NCI-H82 (cell line): ENCODE results near the gene EFNA5.

Experiments used
- DNase-seq: peaks from one replicate; lab custom pipeline; 2025; lab: John Stamatoyannopoulos, UW

Gene EFNA5

DNA sequence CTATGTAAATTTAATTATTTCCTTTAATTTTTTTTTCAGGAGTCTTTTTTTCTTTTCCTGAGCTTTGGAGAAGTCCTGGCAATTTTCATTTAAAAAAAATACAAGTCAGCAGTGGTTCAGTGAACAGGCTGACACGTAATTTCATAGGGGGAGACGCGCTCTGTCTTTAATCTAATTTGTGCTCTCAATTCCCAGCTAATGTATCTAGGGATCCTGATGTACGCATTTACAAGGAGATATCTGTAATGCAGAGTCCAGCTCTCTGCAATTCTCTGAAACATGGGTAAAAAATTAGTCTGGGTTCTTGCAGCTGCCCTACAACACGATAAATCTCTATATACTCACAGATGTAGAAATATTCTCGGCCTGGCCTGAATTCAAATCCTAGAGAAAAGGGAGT lies 243.9 kb downstream of the EFNA5 start:
- DNase-seq = no peak

DNA sequence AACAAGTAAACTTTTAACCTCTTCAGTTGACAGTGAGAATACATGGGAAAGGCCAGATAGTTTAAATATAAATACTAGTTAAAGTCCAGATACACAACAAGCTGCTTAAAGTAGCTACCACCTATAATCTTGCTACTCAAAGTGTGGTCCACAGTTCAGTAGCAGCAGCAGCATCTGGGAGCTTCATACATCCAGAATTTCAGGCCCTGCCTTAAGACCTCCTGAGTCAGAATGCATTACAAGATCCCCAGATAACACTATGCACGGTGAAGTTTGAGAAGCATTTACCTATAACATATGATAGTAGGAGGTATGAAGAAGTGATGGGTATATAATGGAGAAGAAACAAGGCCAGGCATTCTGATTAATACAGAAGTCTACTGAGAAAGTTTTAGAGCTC lies 244.5 kb downstream of the EFNA5 start:
- no peak for DNase-seq

DNA sequence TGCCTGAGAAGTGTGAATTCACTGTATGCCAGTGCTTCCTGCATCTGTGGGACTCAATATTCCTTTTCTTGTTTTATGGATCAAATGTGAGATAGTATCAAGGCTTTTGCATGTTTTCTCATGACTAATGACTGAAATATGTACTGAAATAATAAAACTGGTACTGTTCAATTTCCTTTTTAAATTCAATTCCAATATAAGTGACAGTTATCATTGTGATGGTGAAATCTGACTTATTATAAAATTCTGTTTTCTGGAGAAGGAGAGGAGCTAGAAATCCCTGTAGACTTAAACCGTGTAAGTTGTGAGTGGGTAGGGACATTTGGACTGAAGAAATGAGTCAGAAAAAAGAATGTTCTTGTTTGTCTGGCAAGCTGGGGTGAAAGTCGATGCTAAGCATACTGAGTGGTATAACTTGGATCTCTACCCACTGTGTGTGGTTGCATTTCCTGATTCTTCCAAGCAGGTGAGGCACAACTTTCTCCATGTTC lies 245.2 kb downstream of the EFNA5 start:
- no peak for DNase-seq

DNA sequence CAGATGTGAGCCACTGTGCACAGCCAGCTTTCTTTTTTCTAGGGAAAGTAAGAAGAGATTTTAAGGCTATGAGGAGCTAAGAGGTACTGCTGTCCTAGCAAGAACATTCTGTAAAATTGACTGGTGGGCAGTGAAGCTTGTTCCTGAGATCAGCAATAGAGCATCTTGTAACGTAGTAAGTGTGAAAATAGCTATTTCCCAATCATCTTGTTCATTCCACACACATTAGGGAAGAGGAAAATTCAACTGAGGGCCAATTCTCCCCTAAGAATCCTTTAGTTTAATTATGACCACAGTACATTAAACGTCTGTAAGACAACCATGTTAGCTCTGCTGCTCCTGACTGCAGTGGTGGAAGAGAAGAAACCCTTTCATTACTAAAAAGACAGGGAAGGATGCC lies 246.2 kb downstream of the EFNA5 start:
- DNase-seq = no peak

DNA sequence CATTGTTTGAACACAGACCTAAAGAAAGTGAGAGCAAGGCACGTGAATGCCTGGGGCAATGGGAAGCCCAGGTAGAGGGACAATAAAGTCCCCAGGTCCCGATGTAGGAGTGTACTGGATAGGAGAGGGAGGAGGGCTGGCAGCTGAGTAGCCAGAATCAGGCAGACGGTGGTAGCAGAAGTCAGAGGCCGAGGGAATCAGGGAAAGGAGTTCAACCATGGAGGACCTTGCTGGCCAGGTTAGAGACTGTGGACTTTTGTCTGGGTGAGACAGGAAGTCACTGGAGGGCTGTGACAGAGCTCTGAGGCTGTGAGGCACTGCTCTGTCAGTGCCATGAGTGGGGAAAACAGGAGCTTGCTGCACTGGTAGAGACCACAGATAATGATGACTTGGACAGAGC lies 248.2 kb downstream of the EFNA5 start:
- no peak for DNase-seq

DNA sequence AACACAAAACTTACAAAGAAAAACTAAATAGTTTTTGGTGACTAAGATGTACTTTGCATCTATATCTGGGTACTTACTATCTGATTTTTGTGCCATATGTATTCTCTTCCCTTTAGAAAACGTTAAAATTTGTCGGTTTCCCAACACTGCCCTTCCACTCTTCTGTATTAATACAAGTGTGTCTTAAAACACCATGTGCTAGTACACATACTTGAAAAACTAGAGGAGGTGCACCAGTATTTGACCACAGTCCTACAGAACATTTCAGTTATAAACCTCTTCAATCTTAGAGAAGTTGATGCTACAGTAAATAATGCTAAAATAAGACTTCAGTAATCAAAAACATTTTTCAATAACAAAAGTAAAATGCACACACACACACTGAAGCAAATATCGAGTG lies 251.2 kb downstream of the EFNA5 start:
- DNase-seq = no peak

DNA sequence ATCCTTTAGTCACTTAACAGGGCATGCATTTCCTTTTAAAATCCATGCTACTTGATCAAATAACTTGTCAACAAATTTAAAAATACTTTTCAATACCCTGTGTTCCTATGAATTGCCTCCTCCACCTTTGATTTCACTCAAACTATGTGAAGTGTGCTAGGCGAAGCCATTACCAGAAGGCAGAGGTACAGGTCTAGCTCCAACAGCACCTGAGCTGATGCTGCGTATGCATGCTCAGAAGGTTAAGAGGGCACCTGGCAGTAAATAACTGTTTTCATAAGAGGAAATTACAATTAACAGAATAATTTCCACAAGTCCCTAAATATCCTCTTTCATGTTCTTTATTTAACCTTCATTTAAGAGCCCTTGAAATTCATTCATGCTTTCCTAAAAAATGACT lies 251.8 kb downstream of the EFNA5 start:
- DNase-seq = no peak

DNA sequence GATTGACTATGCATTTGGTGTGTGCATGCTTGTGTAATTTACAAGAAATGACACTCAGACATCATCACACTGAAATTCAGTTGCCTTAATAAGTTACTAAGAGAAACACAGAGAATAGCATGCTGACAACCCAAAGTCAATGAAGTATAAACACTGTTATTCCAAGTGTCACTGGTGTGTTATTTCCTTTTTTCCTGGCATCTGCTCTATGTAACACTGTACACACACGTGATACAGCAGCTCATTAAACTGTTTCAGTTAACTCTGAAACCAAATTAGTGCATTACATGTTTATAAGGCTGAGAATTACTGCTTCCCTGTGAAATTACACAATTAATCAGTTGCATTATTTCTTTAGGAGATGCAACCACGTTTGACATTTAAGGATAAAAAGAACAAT lies 252.7 kb downstream of the EFNA5 start:
- DNase-seq = no peak

DNA sequence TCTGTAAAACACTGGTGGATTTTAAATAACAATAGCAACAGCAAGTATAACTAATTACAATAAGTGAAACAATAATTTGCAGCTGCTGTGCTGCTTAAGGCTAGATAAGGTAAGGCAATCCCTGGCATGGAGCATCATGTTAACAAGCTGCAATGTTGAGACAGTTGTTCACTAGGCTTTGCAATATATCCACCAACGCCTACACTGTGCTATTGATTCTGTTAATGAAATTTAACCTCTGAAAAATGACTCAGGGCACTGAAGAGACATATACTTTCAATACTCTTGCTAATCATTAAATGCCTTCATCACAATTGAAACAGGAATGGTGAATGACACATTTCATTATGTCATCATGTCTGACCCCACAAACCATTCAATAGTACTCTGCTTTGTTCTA lies 255.0 kb downstream of the EFNA5 start:
- DNase-seq = no peak

DNA sequence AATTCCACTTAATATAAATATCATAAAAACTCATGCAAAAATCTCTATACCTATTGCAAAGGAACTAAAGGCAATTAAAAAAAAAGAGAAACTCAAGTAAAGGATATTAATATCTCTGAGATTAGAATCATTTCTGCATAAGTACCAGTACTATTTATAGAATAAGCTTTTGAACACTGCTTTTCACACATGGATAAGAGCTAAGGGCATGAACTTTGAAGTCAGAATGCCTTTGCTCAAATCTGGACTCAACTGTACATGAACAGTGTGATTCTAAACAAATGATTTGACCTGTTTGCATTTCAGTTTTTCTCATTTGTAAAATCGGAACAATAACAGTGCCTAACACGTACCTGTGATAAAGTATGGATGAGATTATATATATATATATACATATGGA lies 255.9 kb downstream of the EFNA5 start:
- no peak for DNase-seq

DNA sequence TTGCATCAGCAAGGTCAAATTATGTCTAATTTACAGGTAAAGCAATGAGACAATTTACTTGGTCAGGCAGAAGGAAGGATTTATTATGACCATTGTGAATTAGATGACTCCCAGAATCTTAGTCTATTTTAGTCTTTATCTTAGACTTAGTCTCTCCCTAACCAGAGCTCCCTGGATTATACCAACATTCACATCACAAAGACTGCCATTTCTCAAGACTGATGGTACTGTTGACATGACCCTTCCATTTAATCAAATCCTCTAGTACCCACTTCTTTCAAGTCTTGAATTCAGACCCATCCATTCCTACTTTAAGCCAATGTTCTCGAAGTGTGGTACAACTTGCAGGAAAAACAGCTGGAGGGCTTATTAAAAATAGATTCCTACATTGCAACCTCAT lies 257.0 kb downstream of the EFNA5 start:
- DNase-seq = no peak

DNA sequence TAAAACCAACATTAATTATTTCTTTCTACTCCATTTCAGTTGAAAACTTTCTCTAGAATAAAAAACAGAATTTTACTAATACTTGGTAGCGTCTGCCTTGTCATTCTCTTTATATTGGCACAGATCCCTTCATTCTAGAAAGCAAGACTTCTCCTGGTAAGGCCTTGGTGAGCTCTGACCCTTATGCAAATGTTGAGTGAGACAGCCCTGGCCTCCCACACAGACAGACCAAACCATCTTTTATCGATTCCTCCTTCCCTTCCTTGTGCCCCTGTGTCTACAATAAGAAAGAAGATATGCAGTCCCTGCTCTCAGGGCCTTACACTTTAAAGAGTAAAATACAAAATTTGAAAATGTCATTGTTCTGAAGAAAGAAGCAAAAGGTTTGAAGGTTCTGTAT lies 262.2 kb downstream of the EFNA5 start:
- DNase-seq = no peak

DNA sequence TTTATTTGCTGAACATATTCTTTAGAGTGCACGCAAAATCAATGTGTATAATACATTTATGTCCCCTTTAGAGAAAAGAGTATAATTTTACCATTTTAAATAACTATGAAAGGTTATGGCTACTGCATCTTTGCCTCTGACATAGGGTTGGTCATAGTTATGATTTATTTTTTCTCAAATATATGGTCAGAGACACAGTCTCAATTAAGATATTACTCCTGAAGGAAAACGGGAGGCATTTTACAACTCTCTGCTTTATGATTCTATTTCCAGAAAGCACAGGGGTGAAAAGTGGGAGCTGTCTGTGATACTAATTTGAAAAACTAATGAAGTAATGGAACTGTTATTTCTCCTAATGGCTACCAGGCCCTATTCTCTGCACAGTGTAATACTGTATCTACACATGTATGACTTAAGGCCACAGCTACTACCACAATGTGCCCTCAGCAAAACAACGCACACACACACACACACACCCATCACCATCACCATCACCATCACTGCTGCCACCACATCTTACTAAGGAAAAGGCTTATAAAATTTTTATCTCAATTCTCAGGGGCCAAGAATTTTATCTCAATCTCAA lies 262.9 kb downstream of the EFNA5 start:
- no peak for DNase-seq

DNA sequence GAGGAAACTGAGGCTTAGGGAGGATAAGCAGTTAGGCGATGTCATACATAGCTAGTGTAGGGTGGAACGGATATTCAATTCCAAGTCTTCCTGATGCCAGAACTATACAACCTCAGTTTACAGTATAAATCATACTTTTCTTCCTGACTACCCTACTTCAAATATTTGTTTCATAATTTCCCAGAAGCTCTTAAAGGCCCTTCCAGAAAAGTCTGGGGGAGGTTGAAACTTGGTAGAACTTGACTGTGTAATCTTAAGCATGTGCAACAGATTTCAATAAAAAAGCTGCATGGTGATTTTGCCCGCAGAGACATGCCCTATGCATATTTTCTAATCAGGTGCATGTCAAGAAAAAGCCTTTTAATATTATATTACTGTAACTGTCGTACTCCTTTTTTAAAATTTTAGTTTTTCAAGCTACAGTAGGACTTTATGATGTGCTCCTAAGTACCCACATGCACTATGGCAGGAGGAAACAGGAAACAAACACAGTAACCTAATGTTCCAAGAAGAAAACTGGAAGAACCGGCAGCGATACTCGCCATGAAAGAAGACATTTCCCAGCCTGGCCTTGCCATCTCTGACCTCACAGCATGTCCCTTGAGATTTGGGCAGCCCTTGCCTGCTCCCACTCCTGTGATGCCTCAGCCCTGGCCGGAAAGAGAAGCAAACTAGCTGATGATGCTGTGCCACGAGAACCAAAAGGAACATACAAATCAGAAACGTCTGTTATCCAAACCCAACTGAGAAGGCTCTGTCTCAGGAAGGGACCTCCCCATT lies 266.0 kb downstream of the EFNA5 start:
- DNase-seq = no peak

DNA sequence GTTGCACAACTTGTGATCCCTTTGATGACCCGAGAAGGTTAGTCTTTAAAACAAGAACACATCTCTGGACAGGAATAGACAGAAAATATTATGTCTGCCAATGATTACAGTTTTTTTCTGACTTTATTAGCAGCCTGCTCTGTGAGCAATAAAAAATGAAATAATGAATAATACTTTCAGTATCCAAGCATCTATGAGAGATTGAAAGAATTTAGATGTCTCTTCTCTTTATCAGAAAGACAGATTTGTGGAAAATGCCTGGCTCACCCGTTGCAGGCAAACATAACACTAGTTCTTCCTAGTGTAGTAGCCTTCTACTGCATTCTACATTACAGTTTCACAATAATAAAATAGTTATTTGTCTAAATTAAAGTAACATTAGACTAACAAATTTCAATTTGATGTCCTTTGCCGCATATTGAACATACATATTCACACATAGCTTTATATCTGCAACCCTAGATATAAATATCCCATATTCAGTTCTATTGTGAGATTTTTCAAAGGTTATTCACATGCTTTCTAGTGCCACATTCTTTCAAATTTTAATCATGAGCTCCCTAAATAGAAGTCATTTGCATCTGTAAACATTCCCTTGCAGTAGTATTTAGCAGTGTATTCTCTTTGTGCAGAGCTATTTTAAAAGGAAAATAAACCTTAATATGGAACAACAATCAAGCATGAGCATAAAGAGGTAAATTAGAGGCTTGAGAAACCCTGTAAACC lies 267.3 kb downstream of the EFNA5 start:
- no peak for DNase-seq

DNA sequence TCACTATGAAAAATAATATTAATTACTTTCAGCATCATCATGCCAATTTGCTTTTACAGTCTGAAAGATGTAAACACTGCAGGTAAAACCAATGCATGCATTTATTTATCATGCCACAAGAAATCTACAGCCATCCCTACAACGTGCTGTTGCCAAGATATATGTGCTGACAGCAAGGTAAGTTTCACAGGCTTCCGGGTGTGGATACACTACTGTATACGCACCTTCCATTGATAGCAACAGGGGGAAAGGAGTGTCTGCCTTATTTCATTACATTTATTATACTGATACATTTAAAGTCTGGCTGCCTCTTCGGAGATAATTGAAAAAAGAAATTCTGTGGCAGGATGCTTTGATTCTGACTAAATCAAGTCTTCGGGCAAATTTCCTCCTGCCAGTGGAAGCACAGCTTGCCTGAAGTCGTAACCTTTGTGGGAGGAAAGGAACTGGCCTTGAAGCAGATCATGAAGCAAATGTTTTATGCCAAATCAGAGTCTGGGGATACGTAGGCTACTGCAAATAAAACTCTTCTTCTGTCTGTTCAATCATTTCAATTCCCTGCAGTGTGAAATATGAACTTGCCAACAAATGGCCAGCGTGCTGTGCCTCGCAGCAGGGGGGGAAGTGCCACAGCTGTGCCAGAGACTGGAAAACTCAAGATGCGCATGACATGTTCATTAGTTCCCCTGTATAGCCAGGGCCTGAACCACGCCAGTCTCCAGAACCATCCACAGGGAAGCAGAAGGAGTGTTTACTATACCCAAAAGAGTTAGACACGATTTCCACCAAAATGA lies 268.1 kb downstream of the EFNA5 start:
- no peak for DNase-seq

DNA sequence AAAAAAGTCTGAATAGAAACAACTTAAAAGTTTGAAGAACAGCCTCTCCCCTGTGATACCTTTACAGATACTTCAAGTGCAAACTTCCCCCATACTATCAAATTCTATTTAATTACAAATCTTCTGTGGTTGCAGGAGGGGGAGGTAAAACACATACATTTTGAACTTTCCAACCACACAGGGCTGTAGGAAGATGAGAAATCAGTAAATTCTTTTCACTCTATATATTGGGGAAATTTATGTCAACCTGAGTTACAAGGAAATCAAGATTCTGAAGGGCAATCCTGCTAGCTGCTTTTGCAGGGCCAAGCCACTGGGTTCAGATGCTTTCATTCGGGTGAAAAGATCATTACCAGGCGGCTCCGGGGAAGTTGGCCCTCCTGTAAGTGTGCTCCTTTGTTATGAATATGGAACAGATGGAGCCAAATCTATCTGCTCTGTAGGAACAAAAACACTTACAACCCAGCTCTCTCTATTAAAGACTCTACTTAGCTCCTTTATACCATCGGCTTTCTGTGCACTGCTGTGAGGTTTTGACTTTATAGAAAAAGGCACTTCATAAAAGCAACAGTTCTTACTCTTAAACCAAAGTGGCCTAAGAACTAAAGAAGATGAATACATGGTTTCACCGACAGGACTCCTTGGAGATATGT lies 269.1 kb downstream of the EFNA5 start:
- DNase-seq = no peak

DNA sequence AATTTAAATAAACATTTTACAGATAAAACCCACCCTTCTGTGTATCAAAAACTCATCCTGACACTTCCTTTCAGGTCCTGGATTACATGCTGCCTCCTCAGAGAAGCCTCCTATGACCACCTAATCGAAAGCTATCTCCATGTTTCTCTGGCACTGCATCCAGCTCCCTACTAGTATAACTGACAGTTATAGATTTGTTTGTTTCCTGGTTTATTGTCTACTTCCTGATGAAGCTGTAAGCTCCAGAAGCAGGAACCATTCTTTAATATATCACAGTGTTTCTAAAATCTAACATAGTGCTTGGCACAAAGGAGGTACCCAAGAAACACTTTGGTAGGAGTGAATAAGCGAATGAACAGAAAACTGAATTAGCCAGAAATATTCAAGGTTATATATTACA lies 270.4 kb downstream of the EFNA5 start:
- no peak for DNase-seq

DNA sequence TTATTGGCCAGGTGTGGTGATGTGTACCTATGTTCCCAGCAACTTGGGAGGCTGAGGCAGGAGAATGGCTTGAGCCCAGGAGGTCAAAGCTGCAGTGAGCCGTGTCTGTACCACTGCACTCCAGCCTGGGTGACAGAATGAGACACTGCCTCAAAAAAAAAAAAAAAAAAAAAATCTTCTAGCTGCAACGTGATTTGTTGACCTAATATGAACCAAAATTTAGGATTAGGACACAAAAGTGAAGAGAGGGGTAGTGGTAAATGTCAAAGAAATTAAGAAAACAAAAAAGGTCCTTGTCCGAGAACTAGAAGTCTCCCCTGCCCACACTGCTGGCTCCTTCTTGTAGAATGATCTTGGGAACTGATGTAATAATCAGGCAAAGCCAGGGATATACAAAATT lies 272.0 kb downstream of the EFNA5 start:
- DNase-seq = no peak

DNA sequence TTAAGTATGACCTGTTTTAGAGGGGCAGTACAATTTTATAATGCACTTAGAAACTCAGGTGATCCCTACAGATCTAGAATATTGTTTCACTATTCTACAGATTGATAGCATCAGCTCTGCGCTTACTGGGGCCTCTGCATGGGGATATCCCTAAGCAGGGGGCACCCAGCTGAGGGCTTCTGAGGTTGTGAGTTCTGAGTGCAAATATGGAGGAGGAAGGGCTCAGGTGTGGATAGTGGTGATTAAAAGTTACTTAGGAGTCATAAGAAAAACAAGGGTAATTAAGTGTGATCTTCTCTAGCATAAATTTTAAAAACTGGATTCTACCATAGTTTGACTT lies 274.4 kb downstream of the EFNA5 start:
- DNase-seq = no peak

DNA sequence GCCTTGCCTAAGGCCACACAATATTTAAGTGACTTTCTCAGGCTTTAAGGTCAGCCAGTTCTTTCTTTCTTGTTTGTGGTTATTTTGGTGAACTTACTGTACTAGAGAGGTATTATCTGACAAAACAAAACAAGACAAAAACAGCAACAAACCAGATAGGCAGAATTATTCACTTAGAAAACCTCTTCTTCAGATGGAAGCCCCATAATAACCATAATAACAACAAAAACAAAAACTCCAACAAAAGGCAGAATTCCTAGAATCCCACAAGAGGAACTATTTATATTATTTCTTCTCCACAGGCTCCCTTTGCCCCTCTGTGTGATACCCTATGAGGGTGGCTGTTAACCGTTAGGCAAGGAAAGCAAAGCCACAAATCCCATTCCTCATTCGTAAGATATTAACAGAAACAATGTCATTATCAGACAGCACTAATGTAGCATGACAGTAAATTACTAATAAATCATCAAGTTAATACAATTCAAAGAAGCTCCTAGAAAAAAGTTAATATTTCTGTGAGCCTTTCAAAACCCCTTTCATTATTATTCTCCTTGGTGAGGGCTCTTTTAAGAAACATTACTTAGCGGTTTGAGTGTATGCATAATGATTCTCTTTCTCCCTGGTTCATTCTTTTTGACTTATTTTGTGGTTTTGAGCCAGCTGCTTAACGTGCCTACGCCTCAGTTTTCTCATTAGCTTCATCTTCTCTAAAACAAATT lies 274.9 kb downstream of the EFNA5 start:
- DNase-seq = no peak
